Measurements from ENCODE around the gene CHMP3. TPM values are rescaled to one million over a fixed set of nuclear protein-coding genes. Genes with fewer than 3 reads are reported as not detected.
A peak's percentile ranks its signal among the peaks of the same experiment; 100 is the strongest.
"Not testable (repeated sequence)": the region's sequence is repeated elsewhere in the genome, so short reads cannot be mapped to it uniquely, and the experiment has no call there.

The CHMP3 gene
- 10 to 100 TPM; 45.4 to 50.2 (median 48.3) TPM for total RNA-seq

GRCh38 chr2:86562922-86563649 lies at the start of gene CHMP3:
CHMP3 (minus strand) TSS chr2:86563443; CDS start chr2:86563348, 95 bp downstream.
- no peaks in the 10 kb centered on the region for H3K27me3 Mint-ChIP-seq (ENCODE audit: low read depth)
- peak within 1 kb of the TSS; percentile 97 for H3K4me3 Mint-ChIP-seq
- H3K9me3 Mint-ChIP-seq = no peaks in the 10 kb centered on the region
- peaks cover 42% of the 10 kb centered on the region for H3K4me1 Mint-ChIP-seq (ENCODE audit: low read depth)
- ATAC-seq (peak; percentile 92 to 94), DNase-seq (peak; percentile 95)
- peaks cover 8% of the 10 kb centered on the region for H3K36me3 Mint-ChIP-seq (ENCODE audit: insufficient read depth)

DNA sequence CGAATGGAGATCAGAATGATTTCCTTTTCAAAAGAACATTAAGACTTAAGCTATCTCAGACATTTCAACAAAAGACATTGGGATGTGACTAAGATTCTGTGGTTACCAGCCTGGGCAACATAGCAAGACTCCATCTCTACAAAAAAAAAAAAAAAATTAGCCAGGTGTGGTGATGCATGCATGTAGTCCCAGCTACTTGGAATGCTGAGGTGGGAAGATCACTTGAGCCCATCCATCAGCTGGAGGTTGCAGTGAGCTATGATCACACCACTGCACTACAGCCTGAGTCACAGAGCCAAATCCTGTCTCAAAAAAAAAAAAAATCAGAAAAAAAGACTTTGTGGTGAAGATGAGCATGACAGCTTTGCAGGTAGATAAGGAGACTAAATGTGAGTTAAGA lies 47.6 kb upstream of the CHMP3 start:
- Mint-ChIP-seq H3K4me1 (ENCODE audit: low read depth) (peaks cover 18% of the 10 kb centered on the region), H3K4me3 (no peak overlapping the region), H3K36me3 (ENCODE audit: insufficient read depth) (peaks cover 27% of the 10 kb centered on the region), H3K27me3 (ENCODE audit: low read depth) (no peaks in the 10 kb centered on the region), H3K9me3 (no peaks in the 10 kb centered on the region)
- DNase-seq = no peak
- peak in 1 of 2 donors; percentile 18 for ATAC-seq

DNA sequence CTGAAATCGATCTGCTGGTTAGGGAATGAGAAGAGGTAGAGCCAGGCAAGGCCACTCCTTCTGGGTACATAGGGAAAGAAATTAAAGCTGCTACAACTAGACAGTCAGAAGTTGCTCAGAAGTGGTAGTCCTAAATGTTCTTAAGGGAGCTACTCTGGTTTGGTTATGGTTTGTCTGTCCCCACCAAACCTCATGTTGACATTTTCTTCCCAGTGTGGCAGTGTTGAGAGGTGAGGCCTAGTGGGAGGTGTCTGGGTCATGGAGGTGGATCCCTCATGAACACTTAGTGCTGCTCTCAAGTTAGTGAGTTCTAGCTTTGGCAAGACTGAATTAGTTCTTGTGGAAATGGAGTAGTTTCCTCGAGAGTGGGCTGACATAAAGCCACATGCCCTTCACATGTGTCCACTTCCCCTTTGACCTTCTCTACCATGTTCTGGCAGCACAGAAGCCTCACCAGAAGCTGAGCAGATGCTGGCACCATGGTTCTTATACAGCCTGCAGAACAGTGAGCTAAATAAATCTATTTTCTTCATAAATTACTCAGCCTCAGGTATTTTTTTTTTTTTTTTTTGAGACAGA lies 45.7 kb upstream of the CHMP3 start:
- peaks cover 37% of the 10 kb centered on the region for H3K36me3 Mint-ChIP-seq (ENCODE audit: insufficient read depth)
- H3K27me3 Mint-ChIP-seq (ENCODE audit: low read depth) = no peaks in the 10 kb centered on the region
- H3K4me1 Mint-ChIP-seq (ENCODE audit: low read depth) = peaks cover 16% of the 10 kb centered on the region
- no peak for ATAC-seq
- H3K9me3 Mint-ChIP-seq = no peaks in the 10 kb centered on the region
- H3K4me3 Mint-ChIP-seq = no peak overlapping the region
- no peak for DNase-seq

DNA sequence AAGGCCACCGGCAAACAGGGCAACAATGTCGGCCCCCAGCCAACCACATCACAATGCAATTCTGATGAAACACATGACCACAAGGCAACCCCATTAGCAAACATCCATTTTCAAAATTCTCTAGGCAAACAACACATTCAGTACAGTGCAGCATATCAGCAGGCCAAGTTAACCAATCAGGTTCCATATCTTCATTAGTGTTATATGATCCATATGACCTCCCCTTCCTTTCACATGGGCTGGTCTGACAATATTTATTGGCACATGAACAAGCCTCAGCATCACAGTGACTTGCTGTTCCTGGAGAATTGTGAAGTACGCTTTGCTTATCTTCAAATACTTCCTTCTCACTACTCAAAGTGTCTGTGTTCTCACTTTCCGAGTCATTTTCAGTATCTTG lies 40.7 kb upstream of the CHMP3 start:
- Mint-ChIP-seq H3K4me1 (ENCODE audit: low read depth) (peaks cover 4% of the 10 kb centered on the region), H3K4me3 (no peak overlapping the region), H3K36me3 (ENCODE audit: insufficient read depth) (peaks cover 31% of the 10 kb centered on the region), H3K9me3 (no peaks in the 10 kb centered on the region), H3K27me3 (ENCODE audit: low read depth) (no peaks in the 10 kb centered on the region)
- DNase-seq (no peak), ATAC-seq (no peak)

GRCh38 chr2:86598966-86599365 lies 35.7 kb upstream of the CHMP3 start:
- Mint-ChIP-seq H3K9me3 (no peaks in the 10 kb centered on the region), H3K27me3 (ENCODE audit: low read depth) (peaks cover 7% of the 10 kb centered on the region), H3K36me3 (ENCODE audit: insufficient read depth) (peaks cover 9% of the 10 kb centered on the region), H3K4me3 (no peak overlapping the region), H3K4me1 (ENCODE audit: low read depth) (no peaks in the 10 kb centered on the region)
- ATAC-seq (no peak), DNase-seq (no peak)

GRCh38 chr2:86596118-86596517 lies 32.9 kb upstream of the CHMP3 start:
- Mint-ChIP-seq H3K36me3 (ENCODE audit: insufficient read depth) (no peaks in the 10 kb centered on the region), H3K4me3 (no peak overlapping the region), H3K9me3 (no peaks in the 10 kb centered on the region), H3K4me1 (ENCODE audit: low read depth) (no peaks in the 10 kb centered on the region), H3K27me3 (ENCODE audit: low read depth) (peaks cover 8% of the 10 kb centered on the region)
- no peak for DNase-seq
- ATAC-seq = no peak

DNA sequence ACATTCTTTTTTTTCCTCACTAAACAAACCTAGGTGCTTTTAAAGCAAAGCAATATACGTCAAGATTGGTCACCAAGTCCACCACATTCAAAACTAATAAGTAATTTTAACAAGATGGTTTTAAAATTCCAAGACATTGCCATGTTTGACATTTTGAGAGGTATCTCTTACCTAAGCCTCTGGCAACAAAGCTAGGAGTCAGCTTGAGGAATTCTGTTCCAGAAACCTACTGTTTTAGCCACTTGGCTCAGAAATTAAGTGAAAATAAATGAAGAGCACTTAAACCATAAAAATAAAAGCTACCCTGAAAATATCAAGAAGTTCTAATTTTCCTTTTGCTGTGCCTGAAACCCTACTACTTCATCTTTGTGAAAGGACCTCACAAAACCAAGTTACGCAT lies 30.0 kb upstream of the CHMP3 start:
- peaks cover 4% of the 10 kb centered on the region for H3K9me3 Mint-ChIP-seq
- no peak for DNase-seq
- no peak for ATAC-seq
- peaks cover 10% of the 10 kb centered on the region for H3K27me3 Mint-ChIP-seq (ENCODE audit: low read depth)
- H3K4me1 Mint-ChIP-seq (ENCODE audit: low read depth) = no peaks in the 10 kb centered on the region
- H3K4me3 Mint-ChIP-seq = no peak overlapping the region
- no peaks in the 10 kb centered on the region for H3K36me3 Mint-ChIP-seq (ENCODE audit: insufficient read depth)

DNA sequence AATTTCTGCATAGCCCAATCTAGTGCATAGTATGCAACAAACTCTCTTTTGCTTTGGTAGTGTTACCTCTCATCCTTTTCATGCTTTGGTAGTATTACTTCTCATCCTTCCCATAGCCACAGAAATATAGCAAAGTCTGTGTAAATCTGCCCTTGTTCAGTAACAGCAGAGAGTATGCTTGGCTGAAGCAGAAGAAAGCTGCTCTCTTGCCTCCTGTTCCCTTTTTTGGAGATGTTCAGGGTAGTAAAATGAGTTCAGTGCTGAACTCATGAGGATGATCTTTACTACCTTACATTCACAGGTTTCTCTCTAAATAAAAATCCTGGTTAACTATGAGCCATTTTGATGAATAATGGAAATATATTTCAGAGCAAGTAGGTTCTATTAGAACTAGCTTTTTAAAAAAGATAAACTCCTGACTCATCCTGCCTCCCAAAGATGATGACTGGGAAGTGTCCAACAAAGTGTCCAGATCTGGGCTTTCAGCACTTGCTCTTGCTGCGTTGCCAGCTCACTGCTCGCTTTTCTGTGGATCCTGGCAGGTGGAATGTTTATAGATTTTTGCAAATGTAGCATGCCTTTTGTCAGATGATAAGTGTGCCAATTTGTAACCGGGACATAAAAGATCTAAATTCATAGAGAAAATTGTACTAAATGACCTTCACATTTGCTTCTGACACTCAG lies 29.4 kb upstream of the CHMP3 start:
- H3K36me3 Mint-ChIP-seq (ENCODE audit: insufficient read depth) = no peaks in the 10 kb centered on the region
- H3K27me3 Mint-ChIP-seq (ENCODE audit: low read depth) = peaks cover 10% of the 10 kb centered on the region
- peaks cover 4% of the 10 kb centered on the region for H3K9me3 Mint-ChIP-seq
- ATAC-seq = no peak
- H3K4me1 Mint-ChIP-seq (ENCODE audit: low read depth) = no peaks in the 10 kb centered on the region
- no peak for DNase-seq
- H3K4me3 Mint-ChIP-seq = no peak overlapping the region

- ATAC-seq; H3K9me3 Mint-ChIP-seq; H3K4me3 Mint-ChIP-seq; DNase-seq; H3K27me3 Mint-ChIP-seq (ENCODE audit: low read depth); H3K36me3 Mint-ChIP-seq (ENCODE audit: insufficient read depth): not testable (repeated sequence)
- H3K4me1 Mint-ChIP-seq (ENCODE audit: low read depth) = peaks cover 12% of the 10 kb centered on the region
Measured at GRCh38 chr2:86589701-86590100, 26.5 kb upstream of the CHMP3 start.

DNA sequence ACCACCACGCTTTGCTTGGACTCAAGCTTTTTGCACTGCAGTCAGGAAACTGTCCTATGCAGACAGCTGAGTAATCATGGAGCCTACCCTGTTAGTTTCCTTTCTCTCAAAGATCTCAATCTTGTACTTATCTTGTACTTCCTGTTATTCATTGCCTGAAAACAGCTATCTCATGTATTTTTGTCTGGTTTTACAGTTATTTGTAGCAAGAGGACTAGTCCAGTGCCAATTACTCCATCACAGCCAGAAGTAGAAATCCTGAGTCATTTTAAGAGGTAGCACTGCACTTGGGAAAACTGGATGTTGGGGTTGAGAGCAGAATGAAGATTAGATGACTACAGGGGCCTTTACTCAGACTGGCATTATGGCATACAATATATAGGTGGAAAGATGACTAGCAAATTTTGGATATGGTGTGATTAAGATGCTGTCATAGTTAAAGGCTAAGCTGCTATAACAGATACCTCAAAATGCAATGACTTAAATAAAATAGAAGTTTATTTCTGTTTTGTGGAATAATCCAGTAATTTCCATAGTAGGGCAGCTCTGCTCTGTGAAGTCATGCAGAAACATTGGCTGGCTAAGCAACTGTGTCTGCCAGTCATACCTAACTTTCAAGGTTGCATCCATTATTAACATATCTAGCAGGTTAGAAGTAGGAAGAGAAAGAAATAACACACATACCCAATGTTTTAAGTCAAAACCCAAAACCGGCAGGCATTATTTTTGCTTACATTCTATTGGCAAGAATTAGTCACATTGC lies 21.1 kb upstream of the CHMP3 start:
- H3K4me1 Mint-ChIP-seq (ENCODE audit: low read depth) = peaks cover 22% of the 10 kb centered on the region
- DNase-seq (no peak), ATAC-seq (peak; percentile 80 to 86)
- H3K4me3 Mint-ChIP-seq = no peak overlapping the region
- peaks cover 6% of the 10 kb centered on the region for H3K9me3 Mint-ChIP-seq
- no peaks in the 10 kb centered on the region for H3K27me3 Mint-ChIP-seq (ENCODE audit: low read depth)
- H3K36me3 Mint-ChIP-seq (ENCODE audit: insufficient read depth) = no peaks in the 10 kb centered on the region

DNA sequence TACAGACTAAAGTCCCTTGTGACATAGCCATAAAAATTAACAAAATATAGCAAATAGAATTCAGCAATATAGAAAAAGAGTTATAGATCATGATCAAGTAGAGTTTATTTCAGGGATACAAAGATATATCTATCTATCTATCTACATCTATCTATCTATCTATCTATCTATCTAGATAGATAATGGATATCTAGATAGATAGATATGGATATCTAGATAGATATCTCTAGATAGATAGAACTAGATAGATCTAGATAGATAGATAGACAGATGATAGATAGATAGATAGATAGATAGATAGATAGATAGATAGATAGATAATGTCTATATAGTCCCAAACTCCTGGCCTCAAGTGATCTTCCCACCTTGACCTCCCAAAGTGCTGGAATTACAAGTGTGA lies 17.3 kb upstream of the CHMP3 start:
- Mint-ChIP-seq H3K27me3 (ENCODE audit: low read depth) (no peaks in the 10 kb centered on the region), H3K36me3 (ENCODE audit: insufficient read depth) (no peaks in the 10 kb centered on the region)

DNA sequence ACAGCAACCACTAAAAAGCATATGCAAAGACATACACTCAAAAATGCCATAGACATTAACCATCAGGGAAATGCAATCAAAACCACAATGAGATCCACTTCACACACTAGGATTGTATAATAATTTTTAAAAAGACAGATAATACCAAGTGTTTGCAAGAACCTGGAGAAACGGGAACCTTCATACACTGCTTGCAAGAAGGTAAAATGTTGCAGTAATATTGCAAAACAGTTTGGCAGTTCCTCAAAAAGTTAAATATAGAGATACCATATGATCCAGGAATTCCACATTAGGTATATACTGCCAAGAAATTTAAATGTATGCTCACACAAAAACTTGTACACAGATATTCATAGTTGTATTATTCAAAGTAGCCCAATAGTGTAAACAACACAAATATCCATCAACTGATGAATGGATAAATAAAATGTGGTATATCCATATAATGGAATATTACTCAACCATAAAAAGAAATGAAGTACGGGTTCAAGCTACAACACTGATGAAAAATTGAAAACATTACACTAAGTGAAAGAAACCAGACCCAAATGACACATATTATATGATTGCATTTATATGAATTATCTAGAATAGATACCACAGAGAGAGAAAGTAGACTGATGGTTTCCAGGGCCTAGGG lies 14.7 kb upstream of the CHMP3 start:
- Mint-ChIP-seq H3K36me3 (ENCODE audit: insufficient read depth) (no peaks in the 10 kb centered on the region), H3K27me3 (ENCODE audit: low read depth) (no peaks in the 10 kb centered on the region), H3K9me3 (peaks cover 15% of the 10 kb centered on the region), H3K4me3 (no peak overlapping the region), H3K4me1 (ENCODE audit: low read depth) (no peaks in the 10 kb centered on the region)
- DNase-seq = no peak
- ATAC-seq = no peak

More for the DNA sequence above, 17.3 kb upstream of the CHMP3 start:
- Mint-ChIP-seq H3K4me1 (ENCODE audit: low read depth) (peaks cover 19% of the 10 kb centered on the region), H3K9me3 (peaks cover 15% of the 10 kb centered on the region), H3K4me3 (no peak overlapping the region)
- no peak for DNase-seq
- ATAC-seq = no peak

DNA sequence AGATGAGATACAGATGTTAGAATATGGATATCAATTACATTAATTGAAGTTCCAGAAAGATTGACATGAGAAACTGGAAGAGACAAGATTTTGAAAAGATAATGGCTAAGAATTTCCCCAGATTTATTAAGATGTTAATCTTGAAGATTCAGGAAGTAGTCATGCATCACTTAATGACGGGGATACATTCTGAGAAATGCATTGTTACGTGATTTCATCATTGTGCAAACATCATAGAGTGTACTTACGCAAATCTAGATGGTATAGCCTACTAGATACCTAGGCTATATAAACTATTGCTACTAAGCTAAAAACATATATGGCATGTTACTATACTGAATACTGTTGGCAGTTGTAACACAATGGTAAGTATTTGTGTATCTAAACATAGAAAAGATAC lies 6.8 kb upstream of the CHMP3 start:
- Mint-ChIP-seq H3K4me3 (no peak overlapping the region), H3K4me1 (ENCODE audit: low read depth) (no peaks in the 10 kb centered on the region), H3K36me3 (ENCODE audit: insufficient read depth) (no peaks in the 10 kb centered on the region), H3K27me3 (ENCODE audit: low read depth) (no peaks in the 10 kb centered on the region), H3K9me3 (no peaks in the 10 kb centered on the region)
- DNase-seq = no peak
- ATAC-seq = no peak

- no peak for ATAC-seq
- Mint-ChIP-seq H3K4me3 (no peak overlapping the region), H3K27me3 (ENCODE audit: low read depth) (no peaks in the 10 kb centered on the region), H3K36me3 (ENCODE audit: insufficient read depth) (peaks cover under 1% of the 10 kb centered on the region), H3K9me3 (no peaks in the 10 kb centered on the region), H3K4me1 (ENCODE audit: low read depth) (peaks cover 19% of the 10 kb centered on the region)
- no peak for DNase-seq
Measured at GRCh38 chr2:86566821-86567190, 3.6 kb upstream of the CHMP3 start.
